Activated naive CD8-positive, alpha-beta T cell treated with anti-CD3 and anti-CD28 coated beads for 36 hours (primary cell): ENCODE results near the gene FLRT1. TPM values are rescaled to one million over a fixed set of nuclear protein-coding genes. Genes with fewer than 3 reads are reported as not detected.
A peak's percentile ranks its signal among the peaks of the same experiment; 100 is the strongest.

Source experiments
- DNase-seq: peaks from one replicate; pipeline ENCODE4 v3.0.0; 2021
- H3K27ac Mint-ChIP-seq: one replicate; pipeline ENCODE4 v1.8.0; 2022; ENCODE audit warnings: mild to moderate bottlenecking, moderate library complexity, mixed read lengths
- H3K27me3 Mint-ChIP-seq: one replicate; pipeline ENCODE4 v1.8.0; 2022; ENCODE audit warnings: mild to moderate bottlenecking, mixed read lengths
- H3K36me3 Mint-ChIP-seq: one replicate; pipeline ENCODE4 v1.8.0; 2021; ENCODE audit warnings: mild to moderate bottlenecking, mixed read lengths
- H3K4me1 Mint-ChIP-seq: one replicate; pipeline ENCODE4 v1.8.0; 2021; ENCODE audit warnings: mixed read lengths
- H3K4me3 Mint-ChIP-seq: one replicate; pipeline ENCODE4 v1.8.0; 2022; ENCODE audit warnings: mild to moderate bottlenecking, moderate library complexity, mixed read lengths
- H3K9me3 Mint-ChIP-seq: one replicate; pipeline ENCODE4 v1.8.0; 2022; ENCODE audit warnings: mixed read lengths
- total RNA-seq, 2 experiments: library from RNA; stranded (reverse); gene quantifications; one replicate each; pipeline ENCODE4 v1.2.3, GENCODE V29; 2021

The FLRT1 gene
- not detected for total RNA-seq

GRCh38 chr11:64035576-64035975 is at the start of gene FLRT1:
Gene FLRT1 (plus strand): TSS chr11:64035931. CDS start chr11:64116268, 80,337 bp downstream.
- H3K4me3 Mint-ChIP-seq = peak within 1 kb of the TSS; percentile 61
- H3K4me1 Mint-ChIP-seq = peaks cover 5% of the 10 kb centered on the region
- no peak within 1 kb of the TSS for H3K27ac Mint-ChIP-seq
- no peaks in the 10 kb centered on the region for H3K36me3 Mint-ChIP-seq
- DNase-seq = no peak
- H3K27me3 Mint-ChIP-seq = peaks cover 47% of the 10 kb centered on the region
- no peaks in the 10 kb centered on the region for H3K9me3 Mint-ChIP-seq

GRCh38 chr11:63986156-63986931 is 49.4 kb upstream of the FLRT1 start, which contains the start of gene OTUB1:
Gene OTUB1 (plus strand): TSS chr11:63986438. CDS start chr11:63986457, 19 bp downstream.
- no peaks in the 10 kb centered on the region for H3K27me3 Mint-ChIP-seq
- H3K4me1 Mint-ChIP-seq = peaks cover 26% of the 10 kb centered on the region
- peaks cover 18% of the 10 kb centered on the region for H3K36me3 Mint-ChIP-seq
- H3K9me3 Mint-ChIP-seq = no peaks in the 10 kb centered on the region
- H3K27ac Mint-ChIP-seq = peak within 1 kb of the TSS; percentile 95
- peak; percentile 88 for DNase-seq
- peak within 1 kb of the TSS; percentile 92 for H3K4me3 Mint-ChIP-seq

GRCh38 chr11:63986932-63987513 is 48.7 kb upstream of the FLRT1 start:
- Mint-ChIP-seq H3K27me3 (no peaks in the 10 kb centered on the region), H3K4me3 (peak overlapping the region; percentile 81), H3K27ac (peak overlapping the region; percentile 20), H3K4me1 (peaks cover 28% of the 10 kb centered on the region), H3K36me3 (peaks cover 22% of the 10 kb centered on the region), H3K9me3 (no peaks in the 10 kb centered on the region)
- no peak for DNase-seq

GRCh38 chr11:63991558-63991957 is 44.2 kb upstream of the FLRT1 start:
- H3K27me3 Mint-ChIP-seq = no peaks in the 10 kb centered on the region
- no peak overlapping the region for H3K4me3 Mint-ChIP-seq
- no peak for DNase-seq
- no peak overlapping the region for H3K27ac Mint-ChIP-seq
- H3K4me1 Mint-ChIP-seq = peaks cover 18% of the 10 kb centered on the region
- no peaks in the 10 kb centered on the region for H3K9me3 Mint-ChIP-seq
- H3K36me3 Mint-ChIP-seq = peaks cover 26% of the 10 kb centered on the region

- H3K4me3 Mint-ChIP-seq = no peak overlapping the region
- no peak for DNase-seq
- peaks cover 33% of the 10 kb centered on the region for H3K36me3 Mint-ChIP-seq
- no peaks in the 10 kb centered on the region for H3K9me3 Mint-ChIP-seq
- H3K27ac Mint-ChIP-seq = no peak overlapping the region
- H3K4me1 Mint-ChIP-seq = peaks cover 9% of the 10 kb centered on the region
- no peaks in the 10 kb centered on the region for H3K27me3 Mint-ChIP-seq
Observed at GRCh38 chr11:63993100-63993499, 42.6 kb upstream of the FLRT1 start.

GRCh38 chr11:63993993-63994392 is 41.7 kb upstream of the FLRT1 start:
- H3K27ac Mint-ChIP-seq = no peak overlapping the region
- peaks cover 30% of the 10 kb centered on the region for H3K36me3 Mint-ChIP-seq
- H3K4me3 Mint-ChIP-seq = no peak overlapping the region
- no peaks in the 10 kb centered on the region for H3K9me3 Mint-ChIP-seq
- peaks cover 5% of the 10 kb centered on the region for H3K4me1 Mint-ChIP-seq
- DNase-seq = no peak
- peaks cover 2% of the 10 kb centered on the region for H3K27me3 Mint-ChIP-seq

GRCh38 chr11:63996512-63996911 is 39.2 kb upstream of the FLRT1 start:
- H3K4me1 Mint-ChIP-seq = peaks cover 3% of the 10 kb centered on the region
- H3K4me3 Mint-ChIP-seq = no peak overlapping the region
- DNase-seq = no peak
- no peaks in the 10 kb centered on the region for H3K9me3 Mint-ChIP-seq
- H3K36me3 Mint-ChIP-seq = peaks cover 22% of the 10 kb centered on the region
- H3K27ac Mint-ChIP-seq = no peak overlapping the region
- peaks cover 2% of the 10 kb centered on the region for H3K27me3 Mint-ChIP-seq

GRCh38 chr11:63997104-63997700 is 38.5 kb upstream of the FLRT1 start:
- peaks cover 1% of the 10 kb centered on the region for H3K4me1 Mint-ChIP-seq
- H3K9me3 Mint-ChIP-seq = no peaks in the 10 kb centered on the region
- no peak overlapping the region for H3K4me3 Mint-ChIP-seq
- peaks cover 2% of the 10 kb centered on the region for H3K27me3 Mint-ChIP-seq
- no peak overlapping the region for H3K27ac Mint-ChIP-seq
- H3K36me3 Mint-ChIP-seq = peaks cover 18% of the 10 kb centered on the region
- DNase-seq = no peak

GRCh38 chr11:63997801-63998337 is 37.9 kb upstream of the FLRT1 start:
- H3K4me1 Mint-ChIP-seq = peaks cover 1% of the 10 kb centered on the region
- no peak overlapping the region for H3K4me3 Mint-ChIP-seq
- DNase-seq = no peak
- H3K27me3 Mint-ChIP-seq = peaks cover 2% of the 10 kb centered on the region
- H3K36me3 Mint-ChIP-seq = peaks cover 17% of the 10 kb centered on the region
- H3K9me3 Mint-ChIP-seq = no peaks in the 10 kb centered on the region
- no peak overlapping the region for H3K27ac Mint-ChIP-seq

GRCh38 chr11:63998558-63999348 is 37.0 kb upstream of the FLRT1 start:
- Mint-ChIP-seq H3K4me3 (no peak overlapping the region), H3K9me3 (no peaks in the 10 kb centered on the region), H3K36me3 (peaks cover 15% of the 10 kb centered on the region), H3K4me1 (peaks cover 1% of the 10 kb centered on the region), H3K27ac (no peak overlapping the region), H3K27me3 (peaks cover 2% of the 10 kb centered on the region)
- no peak for DNase-seq

- H3K4me3 Mint-ChIP-seq = no peak overlapping the region
- DNase-seq = peak; percentile 70
- no peaks in the 10 kb centered on the region for H3K4me1 Mint-ChIP-seq
- H3K27me3 Mint-ChIP-seq = peaks cover 2% of the 10 kb centered on the region
- H3K36me3 Mint-ChIP-seq = peaks cover 13% of the 10 kb centered on the region
- no peaks in the 10 kb centered on the region for H3K9me3 Mint-ChIP-seq
- no peak overlapping the region for H3K27ac Mint-ChIP-seq
Observed at GRCh38 chr11:63999349-64000025, 36.2 kb upstream of the FLRT1 start.

- Mint-ChIP-seq H3K9me3 (no peaks in the 10 kb centered on the region), H3K27ac (no peak overlapping the region), H3K4me3 (peak overlapping the region; percentile 14)
Observed at GRCh38 chr11:64000026-64000739, 35.5 kb upstream of the FLRT1 start.

GRCh38 chr11:64000740-64001483 is 34.8 kb upstream of the FLRT1 start:
- H3K9me3 Mint-ChIP-seq = no peaks in the 10 kb centered on the region
- H3K27ac Mint-ChIP-seq = no peak overlapping the region
- peaks cover 5% of the 10 kb centered on the region for H3K27me3 Mint-ChIP-seq
- no peaks in the 10 kb centered on the region for H3K4me1 Mint-ChIP-seq
- DNase-seq = no peak
- peaks cover 13% of the 10 kb centered on the region for H3K36me3 Mint-ChIP-seq
- no peak overlapping the region for H3K4me3 Mint-ChIP-seq

More at GRCh38 chr11:64000026-64000739, 35.5 kb upstream of the FLRT1 start:
- Mint-ChIP-seq H3K4me1 (no peaks in the 10 kb centered on the region), H3K36me3 (peaks cover 13% of the 10 kb centered on the region), H3K27me3 (peaks cover 5% of the 10 kb centered on the region)
- DNase-seq = peak; percentile 84
